HL-60 (cell line): ENCODE measurements around the gene IGFALS.

Experiments used
- DNase-seq, 2 experiments: peaks; one replicate each; pipeline ENCODE4 v3.0.0-alpha.2; 2010 to 2020; ENCODE audit warnings: low read depth in 1 of 2, low spot score in 1 of 2
- H3K27ac ChIP-seq: fragments of 250-450 bp; sonication (Bioruptor Pico); replicated peaks from 2 replicates; pipeline ENCODE4 v1.5.1; 2020; ENCODE audit warnings: mild to moderate bottlenecking, moderate library complexity
- H3K27me3 ChIP-seq: fragments of 250-450 bp; sonication (Bioruptor Pico); 2 replicates; pipeline ENCODE4 v1.5.1; 2021; ENCODE audit warnings: mild to moderate bottlenecking, moderate library complexity; ENCODE audit not compliant: insufficient read depth, poor library complexity, severe bottlenecking
- H3K4me3 ChIP-seq: replicated peaks from 2 replicates; pipeline ENCODE4 v1.5.1; 2011; ENCODE audit warnings: mild to moderate bottlenecking, control low read depth, low read length; ENCODE audit not compliant: insufficient read depth
- GABPA ChIP-seq: IDR thresholded peaks from 2 replicates; pipeline ENCODE4 v1.6.1; 2012; ENCODE audit warnings: low read depth
- POLR2AphosphoS5 ChIP-seq: IDR thresholded peaks from 2 replicates; pipeline ENCODE4 v1.6.1; 2012; ENCODE audit warnings: low read depth
- SPI1 ChIP-seq: IDR thresholded peaks from 2 replicates; pipeline ENCODE4 v1.6.1; 2012; ENCODE audit warnings: low read depth, mild to moderate bottlenecking, borderline replicate concordance
- TF ChIP-seq, protein P1 (sequence below): IDR thresholded peaks from 2 replicates; pipeline ENCODE4 v1.6.1; 2012; ENCODE audit warnings: low read depth; ENCODE audit not compliant: insufficient replicate concordance
- TF ChIP-seq, protein P2 (sequence below): IDR thresholded peaks from one replicate; pipeline ENCODE4 v1.5.1; 2011; ENCODE audit warnings: low read length, control low read depth, inconsistent platforms; ENCODE audit not compliant: insufficient read depth

Gene IGFALS

GRCh38 chr16:1826691-1827573 is 33.4 kb upstream of the IGFALS start, which contains the start of the genes FAHD1 and HAGH:
Gene FAHD1, plus strand, starts transcription at chr16:1827206. Its CDS starts 33 bp downstream, at chr16:1827239.
Gene HAGH, minus strand, starts transcription at chr16:1826825. Its CDS starts 38 bp downstream, at chr16:1826787.
- peak within 1 kb of the TSS; percentile 87 for H3K27ac ChIP-seq
- H3K27me3 ChIP-seq, result no peaks in the 10 kb centered on the region
- peak; percentile 93 to 94 for DNase-seq
- H3K4me3 ChIP-seq, result peak within 1 kb of the TSS; percentile 89
- TF ChIP-seq POLR2AphosphoS5, result peak; percentile 82
- no peak for TF ChIP-seq GABPA
- TF ChIP-seq, protein P1, sequence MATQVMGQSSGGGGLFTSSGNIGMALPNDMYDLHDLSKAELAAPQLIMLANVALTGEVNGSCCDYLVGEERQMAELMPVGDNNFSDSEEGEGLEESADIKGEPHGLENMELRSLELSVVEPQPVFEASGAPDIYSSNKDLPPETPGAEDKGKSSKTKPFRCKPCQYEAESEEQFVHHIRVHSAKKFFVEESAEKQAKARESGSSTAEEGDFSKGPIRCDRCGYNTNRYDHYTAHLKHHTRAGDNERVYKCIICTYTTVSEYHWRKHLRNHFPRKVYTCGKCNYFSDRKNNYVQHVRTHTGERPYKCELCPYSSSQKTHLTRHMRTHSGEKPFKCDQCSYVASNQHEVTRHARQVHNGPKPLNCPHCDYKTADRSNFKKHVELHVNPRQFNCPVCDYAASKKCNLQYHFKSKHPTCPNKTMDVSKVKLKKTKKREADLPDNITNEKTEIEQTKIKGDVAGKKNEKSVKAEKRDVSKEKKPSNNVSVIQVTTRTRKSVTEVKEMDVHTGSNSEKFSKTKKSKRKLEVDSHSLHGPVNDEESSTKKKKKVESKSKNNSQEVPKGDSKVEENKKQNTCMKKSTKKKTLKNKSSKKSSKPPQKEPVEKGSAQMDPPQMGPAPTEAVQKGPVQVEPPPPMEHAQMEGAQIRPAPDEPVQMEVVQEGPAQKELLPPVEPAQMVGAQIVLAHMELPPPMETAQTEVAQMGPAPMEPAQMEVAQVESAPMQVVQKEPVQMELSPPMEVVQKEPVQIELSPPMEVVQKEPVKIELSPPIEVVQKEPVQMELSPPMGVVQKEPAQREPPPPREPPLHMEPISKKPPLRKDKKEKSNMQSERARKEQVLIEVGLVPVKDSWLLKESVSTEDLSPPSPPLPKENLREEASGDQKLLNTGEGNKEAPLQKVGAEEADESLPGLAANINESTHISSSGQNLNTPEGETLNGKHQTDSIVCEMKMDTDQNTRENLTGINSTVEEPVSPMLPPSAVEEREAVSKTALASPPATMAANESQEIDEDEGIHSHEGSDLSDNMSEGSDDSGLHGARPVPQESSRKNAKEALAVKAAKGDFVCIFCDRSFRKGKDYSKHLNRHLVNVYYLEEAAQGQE, result peak; percentile 21
- TF ChIP-seq, protein P2, sequence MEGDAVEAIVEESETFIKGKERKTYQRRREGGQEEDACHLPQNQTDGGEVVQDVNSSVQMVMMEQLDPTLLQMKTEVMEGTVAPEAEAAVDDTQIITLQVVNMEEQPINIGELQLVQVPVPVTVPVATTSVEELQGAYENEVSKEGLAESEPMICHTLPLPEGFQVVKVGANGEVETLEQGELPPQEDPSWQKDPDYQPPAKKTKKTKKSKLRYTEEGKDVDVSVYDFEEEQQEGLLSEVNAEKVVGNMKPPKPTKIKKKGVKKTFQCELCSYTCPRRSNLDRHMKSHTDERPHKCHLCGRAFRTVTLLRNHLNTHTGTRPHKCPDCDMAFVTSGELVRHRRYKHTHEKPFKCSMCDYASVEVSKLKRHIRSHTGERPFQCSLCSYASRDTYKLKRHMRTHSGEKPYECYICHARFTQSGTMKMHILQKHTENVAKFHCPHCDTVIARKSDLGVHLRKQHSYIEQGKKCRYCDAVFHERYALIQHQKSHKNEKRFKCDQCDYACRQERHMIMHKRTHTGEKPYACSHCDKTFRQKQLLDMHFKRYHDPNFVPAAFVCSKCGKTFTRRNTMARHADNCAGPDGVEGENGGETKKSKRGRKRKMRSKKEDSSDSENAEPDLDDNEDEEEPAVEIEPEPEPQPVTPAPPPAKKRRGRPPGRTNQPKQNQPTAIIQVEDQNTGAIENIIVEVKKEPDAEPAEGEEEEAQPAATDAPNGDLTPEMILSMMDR, result no peak

DNA sequence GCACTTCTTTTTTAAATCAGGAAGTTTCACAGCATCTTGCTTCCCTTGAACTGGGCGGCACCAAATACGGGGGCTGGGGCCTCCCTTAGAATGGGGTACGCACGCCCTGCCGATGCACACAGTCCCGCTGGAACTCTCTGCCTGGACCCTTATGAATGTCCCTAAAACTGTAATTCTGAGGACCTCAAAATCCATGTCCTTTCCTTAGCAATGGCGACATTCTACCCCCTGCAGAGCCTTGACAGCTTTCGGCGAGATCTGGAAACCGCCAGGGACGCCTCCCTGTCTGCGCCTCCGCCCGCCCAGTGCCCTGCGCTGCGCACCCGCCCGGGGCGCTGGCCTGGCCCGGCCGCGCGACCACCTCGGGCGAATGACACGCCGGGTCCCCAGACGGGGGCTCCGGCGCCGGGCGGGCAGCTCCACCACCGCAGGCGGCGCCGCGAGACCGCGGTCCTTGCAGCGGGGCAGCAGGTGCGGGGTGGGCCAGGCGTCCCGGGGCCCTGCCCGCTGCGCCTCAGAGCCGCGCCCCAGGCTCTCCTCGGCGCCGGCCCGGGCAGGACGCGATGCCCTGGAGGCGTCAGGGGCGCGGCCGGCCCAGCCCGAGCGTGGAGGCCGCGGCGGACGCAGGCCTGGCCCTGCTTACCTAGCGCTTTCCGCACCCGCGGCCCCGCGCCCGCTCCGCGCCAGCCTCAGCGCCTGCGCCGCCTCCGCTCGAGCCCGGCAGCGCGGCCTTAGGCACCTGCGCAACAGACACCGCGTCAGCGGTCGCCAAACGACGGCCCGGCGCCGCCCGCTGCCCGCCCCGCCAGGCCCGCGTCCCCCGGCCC is 32.6 kb upstream of the IGFALS start:
- no peaks in the 10 kb centered on the region for H3K27me3 ChIP-seq
- peak overlapping the region; percentile 89 for H3K4me3 ChIP-seq
- peak overlapping the region; percentile 15; the same call in 1 of the 2 replicates for H3K27ac ChIP-seq
- peak; percentile 60 to 63 for DNase-seq
- TF ChIP-seq SPI1 (no peak), POLR2AphosphoS5 (no peak), GABPA (no peak)
- TF ChIP-seq, protein P2, result no peak
- TF ChIP-seq, protein P1, result no peak

DNA sequence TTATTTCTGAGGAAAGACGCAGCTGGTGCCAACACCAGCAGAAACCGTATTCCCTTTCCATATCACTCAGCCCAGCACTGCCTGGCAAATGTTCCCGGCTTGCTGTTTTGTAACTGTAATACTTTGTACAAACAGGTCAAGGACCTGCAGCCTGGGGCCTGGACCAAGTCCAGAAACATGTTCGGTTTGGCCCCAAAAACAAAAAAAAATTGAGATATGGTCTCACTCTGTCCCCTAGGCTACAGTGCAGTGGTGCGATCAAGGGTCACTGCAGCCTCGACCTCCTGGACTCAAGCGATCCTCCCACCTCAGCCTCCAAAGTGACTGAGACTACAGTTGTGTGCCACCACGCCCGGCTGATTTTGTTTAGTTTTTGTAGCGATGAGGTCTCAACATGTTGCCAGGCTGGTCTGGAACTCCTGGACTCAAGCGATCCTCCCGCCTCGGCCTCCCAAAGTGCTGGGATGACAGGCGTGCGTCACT is 31.9 kb upstream of the IGFALS start:
- DNase-seq, result no peak
- TF ChIP-seq GABPA, result no peak
- TF ChIP-seq POLR2AphosphoS5, result no peak
- TF ChIP-seq SPI1, result no peak
- TF ChIP-seq, protein P1, result no peak
- TF ChIP-seq, protein P2, result no peak
- Histone ChIP-seq H3K4me3 (peak overlapping the region; percentile 54), H3K27me3 (no peaks in the 10 kb centered on the region), H3K27ac (no peak overlapping the region)
